Left cardiac atrium (tissue), 4 donors: ENCODE results near the gene DAG1. TPM values are rescaled to one million over a fixed set of nuclear protein-coding genes. Genes with fewer than 3 reads are reported as not detected.

ENCODE experiments used
- ATAC-seq, 2 donors: fragments of 200-7000 bp; cut with Tn5 transposase; one replicate each; pipeline ENCODE4 v1.9.1; 2020; ENCODE audit warnings: mild to moderate bottlenecking in 2 of 2, moderate library complexity in 2 of 2
- DNase-seq: peaks from one replicate; pipeline ENCODE4 v3.0.0-alpha.2; 2020
- intact Hi-C, 2 donors: fragments of 100-400 bp; cut with DNase I; formaldehyde crosslinking; loops; one replicate each; pipeline versions ENCODE4 v1.14.1 to v1.15.1; 2022 to 2023
- long read RNA-seq: library from polyadenylated mRNA; unstranded; transcript quantifications from one replicate; pipeline ENCODE4 v2.0.0, GENCODE V29; 2021
- total RNA-seq, 2 donors: library from RNA; stranded (reverse); fragmentation: NEBNext Ultra II Directional; extraction: Animal tissue kit (Norgen Biotek cat#: 25700); gene quantifications; one replicate each; pipeline ENCODE4 v1.2.1, GENCODE V29; 2021
- donor health status: DM: no; HTN: yes; CAD: no.
- donor health status: DM: no; HTN: yes; CAD: no; lungs with severe emphysema.
- donor health status: DM: yes; HTN: yes; CAD: no.
- donor health status: Dilated cardiomyopathy.

Gene DAG1
- total RNA-seq = 100 to 1,000 TPM in 1 of 2 donors, 10 to 100 TPM in 1; 91.4 to 100 TPM
- long read RNA-seq, full-length matches to known transcripts = 1 of 28 reads
- long read RNA-seq, partial matches to known transcripts = 0 of 28 reads
- long read RNA-seq, other reads (novel, unspliced or antisense) = 27 of 28 reads

DNA sequence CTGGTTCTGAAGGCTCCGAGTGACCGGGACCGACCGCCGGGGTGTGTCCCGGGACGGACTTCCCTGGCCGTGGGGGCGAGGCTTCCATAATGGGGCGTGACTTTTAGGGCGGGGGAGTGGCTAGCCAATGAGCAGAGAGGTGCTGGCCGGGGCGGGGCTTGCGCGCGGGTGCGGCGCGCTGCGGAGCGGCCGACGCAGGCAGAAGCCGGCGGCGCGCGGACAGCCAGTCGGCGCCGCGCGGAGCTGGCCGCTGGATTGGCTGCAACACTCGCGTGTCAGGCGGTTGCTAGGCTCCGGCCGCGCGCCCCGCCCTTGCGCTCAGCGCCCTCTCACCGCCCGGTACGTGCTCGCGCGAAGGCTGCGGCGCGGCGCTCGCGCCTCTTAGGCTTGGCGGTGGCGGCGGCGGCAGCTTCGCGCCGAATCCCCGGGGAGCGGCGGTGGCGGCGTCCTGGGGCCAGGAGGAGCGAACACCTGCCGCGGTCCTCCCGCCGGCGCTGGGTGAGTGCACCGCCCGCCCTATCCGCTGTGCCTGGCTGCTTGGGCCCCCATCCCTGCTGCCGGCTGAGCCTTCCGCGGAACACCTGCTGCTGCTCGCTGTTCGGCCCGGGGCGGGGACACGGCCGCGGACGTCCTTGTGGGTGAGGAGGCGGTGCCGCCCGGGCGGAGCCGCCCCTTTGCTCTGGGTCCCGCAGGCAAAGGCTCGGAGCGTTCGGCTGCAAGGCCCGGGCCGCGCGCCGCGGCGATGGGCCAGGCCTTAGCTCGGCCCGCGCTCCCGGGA lies at the start of gene DAG1:
DAG1 (plus strand) TSS at position 332 of the 778 bp plus-strand sequence. CDS start 40,268 bp downstream, outside the sequence.
- ATAC-seq = peak; percentile 90 to 93
- peak; percentile 98 for DNase-seq
- intact Hi-C loops = no loop called here

DNA sequence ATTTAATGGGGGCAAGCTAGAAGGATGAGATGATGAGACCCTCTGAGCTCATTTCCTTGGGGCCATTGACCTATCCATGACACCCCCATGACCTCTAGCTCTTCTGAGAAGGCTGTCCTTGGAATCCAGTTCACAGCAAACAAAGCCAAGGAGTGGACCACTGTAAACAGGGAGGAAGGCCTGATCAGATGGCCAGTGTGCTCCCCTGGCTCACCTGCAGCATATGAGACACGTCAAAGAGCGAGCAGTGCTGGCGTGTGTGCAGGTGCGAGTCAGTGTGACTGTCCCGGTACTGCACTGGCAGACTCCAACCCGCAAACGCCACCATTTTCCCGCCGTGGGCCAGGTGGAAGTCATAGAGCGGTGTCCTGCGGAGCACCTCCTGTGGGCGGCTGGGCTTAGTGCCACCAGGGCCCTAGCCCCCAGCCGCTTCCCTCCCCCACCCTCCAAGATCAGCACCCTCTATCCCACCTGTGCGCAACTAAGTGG lies 48.1 kb upstream of the DAG1 start:
- peak; percentile 4 to 5 for ATAC-seq
- intact Hi-C loops = no loop called here

DNA sequence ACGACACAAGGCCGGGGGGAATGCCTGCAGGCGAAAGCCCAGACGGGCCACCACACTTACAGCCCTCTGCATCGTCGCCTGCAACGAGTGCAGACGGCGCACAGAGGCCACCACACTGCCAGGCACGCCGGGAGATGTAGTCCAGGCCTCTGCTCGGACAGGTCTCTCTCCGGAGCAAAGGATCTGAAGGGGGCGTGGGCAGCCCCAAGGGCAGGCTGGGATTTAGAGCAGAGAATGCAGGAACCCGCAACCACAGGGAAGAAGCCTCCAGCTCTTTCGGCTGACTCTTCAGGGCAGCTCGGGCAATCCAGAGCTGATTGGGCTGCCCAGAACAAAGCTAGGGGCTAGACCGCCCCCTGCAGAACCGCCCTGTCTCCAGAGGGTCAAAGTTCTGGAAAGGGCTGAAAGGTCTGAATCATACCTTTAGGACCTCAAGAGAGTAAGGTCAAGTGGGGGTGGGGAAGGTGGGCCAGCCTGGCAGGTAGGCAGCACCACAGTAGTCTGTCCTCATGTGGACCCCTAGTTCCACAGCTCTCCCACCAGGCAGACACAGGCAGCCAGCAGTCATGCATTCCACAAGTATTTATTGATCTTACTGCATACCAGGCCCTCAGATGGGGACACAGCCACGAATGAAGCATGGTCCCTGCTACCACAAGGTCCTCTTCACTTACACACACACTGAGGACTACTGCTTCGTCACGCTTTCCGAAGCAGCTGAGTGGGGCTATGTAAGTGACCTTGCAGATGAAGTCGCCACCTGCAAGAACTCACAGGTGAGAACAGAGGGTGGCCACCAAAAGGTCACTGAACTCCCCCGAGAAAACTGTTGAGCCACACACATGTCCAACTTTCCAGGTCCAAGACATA lies 47.5 kb upstream of the DAG1 start, which contains the start of gene AMT:
AMT (minus strand) TSS at position 95 of the 870 bp plus-strand sequence; CDS start at position 72, 23 bp downstream.
- intact Hi-C loops = no loop called here
- peak; percentile 71 to 86 for ATAC-seq
- peak; percentile 55 for DNase-seq

More for the DNA sequence above, 48.1 kb upstream of the DAG1 start:
- no peak for DNase-seq

GRCh38 chr3:49424816-49425215 lies 45.3 kb upstream of the DAG1 start:
- intact Hi-C loops = no loop called here

DNA sequence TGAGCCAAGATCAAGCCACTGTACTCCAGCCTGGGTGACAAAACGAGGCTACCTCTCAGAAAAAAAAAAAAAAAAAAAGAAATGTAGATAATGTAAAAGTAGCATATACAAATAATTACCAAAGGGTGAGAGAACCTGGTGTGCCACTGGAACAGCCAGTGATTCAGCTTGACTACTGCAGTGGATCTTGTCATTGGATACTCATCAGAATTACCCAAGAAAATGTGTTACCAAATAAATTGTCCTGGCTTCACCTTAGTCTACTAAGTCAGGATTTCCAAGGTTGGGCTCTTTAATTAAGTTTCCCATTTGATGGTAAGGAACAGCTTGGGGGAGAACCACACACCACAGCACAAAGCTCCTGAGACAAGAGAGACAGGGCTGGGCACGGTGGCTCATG lies 42.5 kb upstream of the DAG1 start:
- ATAC-seq (no peak), DNase-seq (no peak)
- intact Hi-C loops = no loop called here

More at GRCh38 chr3:49424816-49425215, 45.3 kb upstream of the DAG1 start:
- DNase-seq (no peak), ATAC-seq (no peak)

GRCh38 chr3:49428752-49429080 lies 41.4 kb upstream of the DAG1 start:
- intact Hi-C loops = no loop called here
- DNase-seq (no peak), ATAC-seq (peak; percentile 1 to 3)

GRCh38 chr3:49434731-49435130 lies 35.3 kb upstream of the DAG1 start:
- ATAC-seq = peak in 1 of 2 donors; percentile 36
- no peak for DNase-seq
- intact Hi-C loops = no loop called here

DNA sequence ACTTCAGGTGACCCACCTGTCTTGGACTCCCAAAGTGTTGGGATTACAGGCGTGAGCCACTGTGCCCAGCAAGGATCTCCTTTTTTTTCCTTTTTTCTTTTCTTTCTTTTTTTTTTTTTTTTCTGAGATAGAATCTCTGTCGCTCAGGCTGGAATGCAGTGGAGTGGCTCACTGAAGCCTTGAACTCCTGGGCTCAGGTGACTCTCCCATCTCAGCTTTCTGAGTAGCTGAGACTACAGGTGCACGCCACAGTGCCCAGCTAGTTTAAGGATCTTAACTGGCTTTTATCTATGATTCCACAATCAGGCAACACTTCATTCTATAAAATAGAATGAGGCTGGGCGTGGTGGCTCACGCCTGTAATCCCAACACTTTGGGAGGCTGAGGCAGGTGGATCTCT lies 24.7 kb upstream of the DAG1 start:
- intact Hi-C loops = loop anchor here (5.0 to 10.0 kb wide), 3 partner anchors 103 to 461 kb away; partner anchors contain the start of gene USP4 (in 1 of the 2)
- ATAC-seq (no peak), DNase-seq (no peak)

- DNase-seq (no peak), ATAC-seq (no peak)
- intact Hi-C loops = no loop called here
Measured at GRCh38 chr3:49453621-49454020, 16.4 kb upstream of the DAG1 start.

DNA sequence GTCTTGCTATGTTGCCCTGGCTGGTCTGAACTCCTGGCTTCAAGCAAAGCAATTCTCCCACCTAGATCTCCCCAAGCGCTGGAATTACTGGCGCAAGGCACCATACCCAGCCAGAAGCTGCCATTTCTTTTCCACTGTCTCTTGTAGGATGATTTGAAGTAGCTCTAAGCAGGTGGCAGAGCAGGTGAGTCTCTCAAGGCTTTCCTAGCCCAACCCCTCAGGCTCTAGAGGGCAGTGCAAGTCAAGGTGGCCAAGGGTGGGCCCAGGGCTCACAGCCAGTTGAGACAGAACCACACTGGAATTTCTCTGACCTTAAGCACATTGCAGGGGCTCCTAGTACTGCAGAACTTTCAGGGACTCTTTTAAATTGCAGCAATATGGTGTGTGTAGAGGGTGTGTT lies 15.6 kb upstream of the DAG1 start:
- DNase-seq = no peak
- ATAC-seq = peak; percentile 62 to 68
- intact Hi-C loops = no loop called here

DNA sequence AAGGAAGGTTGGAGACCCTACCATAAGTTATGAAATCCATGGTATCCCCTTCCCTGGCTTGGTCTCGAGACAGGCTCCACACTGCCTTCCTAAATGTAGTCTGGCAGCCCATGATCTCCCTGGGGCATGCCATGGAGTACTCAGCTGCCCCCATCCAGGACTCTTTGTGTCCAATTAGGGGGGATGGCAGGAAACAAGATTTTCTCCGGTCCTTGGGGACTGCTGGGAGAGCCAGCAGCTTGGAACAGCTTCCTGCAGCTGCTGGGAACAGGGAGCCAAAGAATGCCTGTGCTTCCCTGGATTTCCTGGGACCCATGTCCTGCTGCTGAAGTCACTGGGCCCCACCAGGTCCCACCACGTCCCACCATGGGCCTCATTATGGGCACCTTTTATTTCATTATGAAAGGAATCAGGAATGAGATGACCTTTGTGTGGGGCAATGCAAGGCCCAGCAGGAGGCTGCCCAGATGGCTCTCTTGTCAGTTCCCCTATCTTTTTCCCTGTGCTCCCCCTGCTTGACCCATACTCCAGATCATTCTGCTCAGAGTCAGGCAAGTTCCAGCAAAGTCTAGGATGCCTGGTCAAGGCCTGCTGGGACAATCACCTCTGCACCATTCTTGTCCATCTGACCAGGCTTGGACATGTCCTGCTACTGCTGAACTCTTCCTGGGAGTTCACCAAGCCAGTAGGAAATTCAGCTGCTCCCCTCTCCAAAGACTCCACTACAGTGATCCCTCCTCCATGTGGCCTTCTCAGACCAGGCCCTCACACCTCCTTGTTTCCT lies 15.0 kb upstream of the DAG1 start:
- ATAC-seq (peak; percentile 46 to 86), DNase-seq (no peak)
- intact Hi-C loops = no loop called here

GRCh38 chr3:49456466-49456865 lies 13.6 kb upstream of the DAG1 start:
- intact Hi-C loops = no loop called here
- ATAC-seq = no peak
- no peak for DNase-seq

DNA sequence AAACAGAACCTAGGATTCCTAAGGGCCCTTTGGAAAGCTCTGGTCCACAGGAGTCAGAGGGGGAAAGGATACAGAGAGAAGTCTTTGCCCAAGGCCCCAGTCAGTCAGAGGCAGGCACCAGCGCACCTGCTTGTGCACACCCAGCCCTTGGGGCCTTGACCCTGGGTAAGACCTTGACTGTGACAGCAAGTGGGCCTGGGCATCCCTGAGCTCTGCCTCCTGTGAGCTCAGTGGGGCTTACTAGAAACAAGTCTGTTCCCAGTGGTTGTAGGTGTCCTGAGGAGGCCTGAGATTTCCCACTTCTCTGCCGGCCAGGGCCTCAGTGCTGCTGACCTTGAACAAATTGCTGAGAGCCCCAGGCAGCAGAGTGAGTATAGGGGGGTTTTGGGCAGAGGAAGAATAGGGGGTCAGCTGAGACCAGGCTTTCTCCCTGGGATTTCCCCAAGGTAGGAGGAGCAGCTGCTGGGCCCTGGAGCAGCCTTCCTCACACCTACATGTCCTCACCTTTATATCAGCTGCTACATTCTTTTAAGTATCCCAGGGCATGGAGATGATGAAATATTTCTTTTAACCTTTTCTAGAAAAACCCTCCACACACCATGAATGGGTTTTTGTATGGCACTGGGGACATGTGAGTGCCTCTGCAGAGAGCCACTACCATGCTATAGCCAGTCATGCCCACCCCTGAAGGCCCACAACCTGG lies 9.7 kb upstream of the DAG1 start:
- intact Hi-C loops = no loop called here
- no peak for DNase-seq
- ATAC-seq = no peak

- no peak for ATAC-seq
- intact Hi-C loops = no loop called here
- no peak for DNase-seq
Measured at GRCh38 chr3:49460956-49461355, 9.1 kb upstream of the DAG1 start.

- ATAC-seq = peak; percentile 13 to 14
- intact Hi-C loops = no loop called here
- DNase-seq = no peak
Measured at GRCh38 chr3:49461443-49462171, 8.5 kb upstream of the DAG1 start.

- DNase-seq = no peak
- intact Hi-C loops = no loop called here
- ATAC-seq = peak in 1 of 2 donors; percentile 20
Measured at GRCh38 chr3:49462222-49462621, 7.8 kb upstream of the DAG1 start.

DNA sequence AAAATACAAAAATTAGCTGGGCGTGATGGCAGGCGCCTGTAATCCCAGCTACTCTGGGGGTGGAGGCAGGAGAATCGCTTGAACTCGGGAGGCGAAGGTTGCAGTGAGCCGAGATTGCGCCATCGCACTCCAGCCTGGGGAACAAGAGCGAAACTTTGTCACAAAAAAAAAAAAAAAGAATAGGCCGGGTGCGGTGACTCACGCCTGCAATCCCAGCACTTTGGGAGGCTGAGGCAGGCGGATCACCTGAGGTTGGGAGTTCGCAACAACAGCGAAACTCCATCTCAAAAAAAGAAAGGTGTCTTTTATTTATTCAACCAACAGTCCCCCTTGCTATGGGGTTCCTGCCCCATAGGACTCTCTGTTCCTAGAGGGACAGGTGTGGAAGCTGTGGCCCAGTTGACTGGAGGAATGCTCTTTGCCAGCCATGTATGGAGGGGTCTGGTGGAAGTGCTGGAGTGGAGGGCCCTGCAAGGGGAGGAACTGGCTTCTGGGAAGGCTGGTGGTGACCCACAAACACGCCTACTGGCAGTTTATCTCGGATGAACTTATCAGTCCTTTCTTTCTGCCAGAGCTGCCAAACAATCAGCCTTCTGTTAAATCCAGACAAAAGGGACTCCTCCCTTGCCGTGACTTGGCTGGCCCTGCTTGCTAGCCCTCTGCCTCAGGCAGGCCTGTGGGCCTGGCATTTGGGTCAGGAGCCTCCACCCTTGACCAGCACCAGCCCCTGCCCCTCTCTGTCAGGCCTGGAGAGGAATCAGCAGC lies 4.6 kb upstream of the DAG1 start:
- intact Hi-C loops = no loop called here
- ATAC-seq = no peak
- DNase-seq = peak; percentile 65
